ENCODE measurements around the gene SLC6A11.

Gene SLC6A11

GRCh38 chr3:10940106-10940505, 124.1 kb downstream of the SLC6A11 start:
- no peak for TF ChIP-seq CTCF (IDR thresholded peaks at IDR 0.05)
- Histone ChIP-seq H3K4me3 (ENCODE audit: low read depth, low read length) (no peak overlapping the region), H3K27ac (no peak overlapping the region), H3K36me3 (ENCODE audit: control insufficient read depth, insufficient read depth, low read length) (no peaks in the 10 kb centered on the region), H3K79me2 (no peaks in the 10 kb centered on the region), H3K9me3 (ENCODE audit: control insufficient read depth, low read length) (no peaks in the 10 kb centered on the region), H3K4me1 (no peaks in the 10 kb centered on the region), H3K27me3 (ENCODE audit: control insufficient read depth, insufficient read depth, low read length) (no peaks in the 10 kb centered on the region), H3K4me2 (ENCODE audit: low read length) (no peak overlapping the region), H3K9ac (no peak overlapping the region), H2AFZ (no peak overlapping the region)

- H2AFZ ChIP-seq, result no peak overlapping the region
- H3K79me2 ChIP-seq, result no peaks in the 10 kb centered on the region
- no peak overlapping the region for H3K4me3 ChIP-seq (ENCODE audit: low read depth, low read length)
- H3K27me3 ChIP-seq (ENCODE audit: control insufficient read depth, insufficient read depth, low read length), result no peaks in the 10 kb centered on the region
- no peak overlapping the region for H3K4me2 ChIP-seq (ENCODE audit: low read length)
- TF ChIP-seq CTCF (IDR thresholded peaks at IDR 0.05), result peak; percentile 55
- peaks cover 4% of the 10 kb centered on the region for H3K4me1 ChIP-seq
- no peak overlapping the region for H3K9ac ChIP-seq
- H3K36me3 ChIP-seq (ENCODE audit: control insufficient read depth, insufficient read depth, low read length), result no peaks in the 10 kb centered on the region
- no peaks in the 10 kb centered on the region for H3K9me3 ChIP-seq (ENCODE audit: control insufficient read depth, low read length)
- H3K27ac ChIP-seq, result no peak overlapping the region
These were observed 125.9 kb downstream of the SLC6A11 start for GRCh38 chr3:10941972-10942371.

GRCh38 chr3:10942690-10943205, 126.7 kb downstream of the SLC6A11 start:
- Histone ChIP-seq H3K9ac (no peak overlapping the region), H3K4me1 (peaks cover 4% of the 10 kb centered on the region), H3K27ac (no peak overlapping the region), H3K27me3 (ENCODE audit: control insufficient read depth, insufficient read depth, low read length) (no peaks in the 10 kb centered on the region), H3K4me2 (ENCODE audit: low read length) (no peak overlapping the region), H3K79me2 (no peaks in the 10 kb centered on the region), H3K4me3 (ENCODE audit: low read depth, low read length) (no peak overlapping the region), H3K36me3 (ENCODE audit: control insufficient read depth, insufficient read depth, low read length) (no peaks in the 10 kb centered on the region), H2AFZ (no peak overlapping the region), H3K9me3 (ENCODE audit: control insufficient read depth, low read length) (no peaks in the 10 kb centered on the region)
- no peak for TF ChIP-seq CTCF (IDR thresholded peaks at IDR 0.05)

- Histone ChIP-seq H3K4me3 (ENCODE audit: low read depth, low read length) (no peak overlapping the region), H2AFZ (no peak overlapping the region), H3K9me3 (ENCODE audit: control insufficient read depth, low read length) (no peaks in the 10 kb centered on the region), H3K27ac (no peak overlapping the region), H3K9ac (no peak overlapping the region), H3K36me3 (ENCODE audit: control insufficient read depth, insufficient read depth, low read length) (no peaks in the 10 kb centered on the region), H3K4me1 (peaks cover 4% of the 10 kb centered on the region), H3K79me2 (no peaks in the 10 kb centered on the region), H3K27me3 (ENCODE audit: control insufficient read depth, insufficient read depth, low read length) (no peaks in the 10 kb centered on the region), H3K4me2 (ENCODE audit: low read length) (no peak overlapping the region)
- TF ChIP-seq CTCF (IDR thresholded peaks at IDR 0.05), result no peak
These were observed 128.8 kb downstream of the SLC6A11 start for GRCh38 chr3:10944866-10945265.

- H3K9ac ChIP-seq, result no peak overlapping the region
- TF ChIP-seq CTCF (IDR thresholded peaks at IDR 0.05), result peak; percentile 87
These were observed 129.8 kb downstream of the SLC6A11 start for GRCh38 chr3:10945683-10946287.

More at GRCh38 chr3:10945683-10946287, 129.8 kb downstream of the SLC6A11 start:
- no peaks in the 10 kb centered on the region for H3K36me3 ChIP-seq (ENCODE audit: control insufficient read depth, insufficient read depth, low read length)
- H3K4me1 ChIP-seq, result peaks cover 4% of the 10 kb centered on the region
- H2AFZ ChIP-seq, result no peak overlapping the region
- no peaks in the 10 kb centered on the region for H3K9me3 ChIP-seq (ENCODE audit: control insufficient read depth, low read length)
- H3K79me2 ChIP-seq, result no peaks in the 10 kb centered on the region
- no peak overlapping the region for H3K4me2 ChIP-seq (ENCODE audit: low read length)
- no peaks in the 10 kb centered on the region for H3K27me3 ChIP-seq (ENCODE audit: control insufficient read depth, insufficient read depth, low read length)
- no peak overlapping the region for H3K27ac ChIP-seq
- H3K4me3 ChIP-seq (ENCODE audit: low read depth, low read length), result no peak overlapping the region
